ENCODE data around the gene MILR1. TPM values are rescaled to one million over a fixed set of nuclear protein-coding genes. Genes with fewer than 3 reads are reported as not detected.
"Not testable (repeated sequence)": the region's sequence is repeated elsewhere in the genome, so short reads cannot be mapped to it uniquely, and the experiment has no call there.

Gene MILR1
- total RNA-seq, 1 donor from 2014 or later: 1.9 TPM

GRCh38 chr17:64492481-64493109, 43.7 kb downstream of the MILR1 start:
- H3K36me3 Mint-ChIP-seq (ENCODE audit: low read depth, unreplicated experiment): peaks cover 10% of the 10 kb centered on the region
- Histone ChIP-seq H3K79me2 (ENCODE audit: insufficient read depth, low read length) (peaks cover 26% of the 10 kb centered on the region), H4K20me1 (ENCODE audit: insufficient read depth, low read length) (peaks cover 13% of the 10 kb centered on the region), H3K27ac (ENCODE audit: low read depth, low read length) (no peak overlapping the region), H3K9ac (ENCODE audit: low read length) (no peak overlapping the region), H2AFZ (ENCODE audit: low read depth, low read length) (no peak overlapping the region), H3K4me2 (ENCODE audit: low read length) (no peak overlapping the region), H3K4me3 (ENCODE audit: insufficient read depth, low read depth, low read length) (no peak overlapping the region), H3K4me1 (ENCODE audit: insufficient read depth, low read length) (peaks cover 10% of the 10 kb centered on the region), H3K36me3 (ENCODE audit: insufficient read depth, low read length) (peaks cover 13% of the 10 kb centered on the region), H3K9me3 (ENCODE audit: insufficient read depth, low read depth, low read length) (no peaks in the 10 kb centered on the region), H3K27me3 (ENCODE audit: insufficient read depth, low read length) (no peaks in the 10 kb centered on the region)
- H3K4me1 Mint-ChIP-seq (ENCODE audit: low read depth, unreplicated experiment): peaks cover 13% of the 10 kb centered on the region
- TF ChIP-seq EZH2 (IDR thresholded peaks at IDR 0.05; ENCODE audit: insufficient read depth, low read length) (no peak), CTCF (IDR thresholded peaks at IDR 0.05; ENCODE audit: insufficient read depth, low read depth, low read length) (peak; percentile 48)
- no peak overlapping the region for H3K27ac Mint-ChIP-seq (ENCODE audit: unreplicated experiment)
- DNase-seq (ENCODE audit: low read depth) (no peak), FAIRE-seq (no peak)
- H3K9me3 Mint-ChIP-seq (ENCODE audit: unreplicated experiment): no peaks in the 10 kb centered on the region
- no peaks in the 10 kb centered on the region for H3K27me3 Mint-ChIP-seq (ENCODE audit: low read depth, unreplicated experiment)
- H3K4me3 Mint-ChIP-seq (ENCODE audit: unreplicated experiment): no peak overlapping the region

GRCh38 chr17:64494121-64494520, 45.2 kb downstream of the MILR1 start:
- no peaks in the 10 kb centered on the region for H3K9me3 ChIP-seq (ENCODE audit: insufficient read depth, low read depth, low read length)
- H3K4me2 ChIP-seq (ENCODE audit: low read length): peak overlapping the region; percentile 9
- Mint-ChIP-seq H3K27me3 (ENCODE audit: low read depth, unreplicated experiment) (no peaks in the 10 kb centered on the region), H3K4me1 (ENCODE audit: low read depth, unreplicated experiment) (peaks cover 24% of the 10 kb centered on the region), H3K4me3 (ENCODE audit: unreplicated experiment) (peak overlapping the region; percentile 41), H3K36me3 (ENCODE audit: low read depth, unreplicated experiment) (peaks cover 12% of the 10 kb centered on the region), H3K9me3 (ENCODE audit: unreplicated experiment) (no peaks in the 10 kb centered on the region), H3K27ac (ENCODE audit: unreplicated experiment) (peak overlapping the region; percentile 1)
- TF ChIP-seq CTCF (IDR thresholded peaks at IDR 0.05; ENCODE audit: insufficient read depth, low read depth, low read length) (no peak), EZH2 (IDR thresholded peaks at IDR 0.05; ENCODE audit: insufficient read depth, low read length) (no peak)
- no peak for FAIRE-seq
- no peak overlapping the region for H2AFZ ChIP-seq (ENCODE audit: low read depth, low read length)
- H3K9ac ChIP-seq (ENCODE audit: low read length): no peak overlapping the region
- no peaks in the 10 kb centered on the region for H3K27me3 ChIP-seq (ENCODE audit: insufficient read depth, low read length)
- H3K27ac ChIP-seq (ENCODE audit: low read depth, low read length): no peak overlapping the region
- no peak for DNase-seq (ENCODE audit: low read depth)
- peaks cover 28% of the 10 kb centered on the region for H3K36me3 ChIP-seq (ENCODE audit: insufficient read depth, low read length)
- H3K4me3 ChIP-seq (ENCODE audit: insufficient read depth, low read depth, low read length): no peak overlapping the region
- peaks cover 13% of the 10 kb centered on the region for H3K4me1 ChIP-seq (ENCODE audit: insufficient read depth, low read length)
- H3K79me2 ChIP-seq (ENCODE audit: insufficient read depth, low read length): peaks cover 30% of the 10 kb centered on the region
- H4K20me1 ChIP-seq (ENCODE audit: insufficient read depth, low read length): peaks cover 28% of the 10 kb centered on the region

- not testable (repeated sequence) for H3K27me3 ChIP-seq (ENCODE audit: insufficient read depth, low read length); DNase-seq (ENCODE audit: low read depth); H3K9me3 ChIP-seq (ENCODE audit: insufficient read depth, low read depth, low read length); H3K9ac ChIP-seq (ENCODE audit: low read length); H3K27ac ChIP-seq (ENCODE audit: low read depth, low read length); H3K4me3 ChIP-seq (ENCODE audit: insufficient read depth, low read depth, low read length); FAIRE-seq; H3K27ac Mint-ChIP-seq (ENCODE audit: unreplicated experiment); H3K27me3 Mint-ChIP-seq (ENCODE audit: low read depth, unreplicated experiment); H2AFZ ChIP-seq (ENCODE audit: low read depth, low read length); H3K9me3 Mint-ChIP-seq (ENCODE audit: unreplicated experiment)
- Histone ChIP-seq H3K4me1 (ENCODE audit: insufficient read depth, low read length) (peaks cover 20% of the 10 kb centered on the region), H3K4me2 (ENCODE audit: low read length) (peak overlapping the region; percentile 91), H3K36me3 (ENCODE audit: insufficient read depth, low read length) (peaks cover 37% of the 10 kb centered on the region), H4K20me1 (ENCODE audit: insufficient read depth, low read length) (peaks cover 40% of the 10 kb centered on the region), H3K79me2 (ENCODE audit: insufficient read depth, low read length) (peaks cover 42% of the 10 kb centered on the region)
- H3K4me1 Mint-ChIP-seq (ENCODE audit: low read depth, unreplicated experiment): peaks cover 31% of the 10 kb centered on the region
- peaks cover 12% of the 10 kb centered on the region for H3K36me3 Mint-ChIP-seq (ENCODE audit: low read depth, unreplicated experiment)
- peak overlapping the region; percentile 93 for H3K4me3 Mint-ChIP-seq (ENCODE audit: unreplicated experiment)
These were observed 46.4 kb downstream of the MILR1 start for GRCh38 chr17:64495300-64495699.
